ENCODE results near the gene ZNF547. TPM values are rescaled to one million over a fixed set of nuclear protein-coding genes. Genes with fewer than 3 reads are reported as not detected.
A peak's percentile ranks its signal among the peaks of the same experiment; 100 is the strongest.

ZNF547 gene
- total RNA-seq, 2 experiments from 2014 or later, result 1.4 to 2.1 TPM

DNA sequence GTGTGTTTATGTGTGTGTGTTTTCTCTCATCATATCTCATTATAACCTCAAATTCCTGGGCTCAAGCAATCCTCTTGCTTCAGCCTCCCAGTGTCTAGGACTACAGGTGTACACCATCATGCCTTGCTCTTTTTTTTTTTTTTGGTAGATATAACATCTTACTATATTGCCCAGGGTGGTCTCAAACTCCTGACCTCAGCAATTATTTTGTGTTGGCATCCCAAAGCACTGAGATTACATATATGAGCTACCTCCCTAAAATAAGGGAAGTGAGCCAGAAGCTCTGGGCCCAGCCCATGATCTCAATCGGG lies 43.5 kb upstream of the ZNF547 start:
- H3K4me3 ChIP-seq (ENCODE audit: low read length), result peak overlapping the region; percentile 83
- peaks cover 15% of the 10 kb centered on the region for H3K36me3 ChIP-seq (ENCODE audit: insufficient read depth, low read length)
- ChIA-PET POLR2A (interaction anchor here (1.1 to 1.8 kb wide), 2 partner anchors 31 to 79 kb away, joined by 3 to 6 read pairs; partner anchors contain the start of genes ZNF304 and ZNF805), CTCF (interaction anchor here (0.6 kb wide), 2 partner anchors 22 to 70 kb away, joined by 3 read pairs; no protein-coding TSS in a partner anchor)
- peaks cover 35% of the 10 kb centered on the region for H3K27me3 Mint-ChIP-seq
- H3K27me3 ChIP-seq (ENCODE audit: control insufficient read depth in 1 of 2, insufficient read depth in 2 of 2, low read length in 2 of 2), result peaks cover 12 to 14% of the 10 kb centered on the region in 2 experiments
- peaks cover 23% of the 10 kb centered on the region for H3K4me1 ChIP-seq (ENCODE audit: insufficient read depth, low read length)
- peak overlapping the region; percentile 96 for H3K27ac Mint-ChIP-seq
- H3K36me3 Mint-ChIP-seq (ENCODE audit: low read depth), result peaks cover 52% of the 10 kb centered on the region
- H3K9me3 Mint-ChIP-seq, result peaks cover 28% of the 10 kb centered on the region
- peak overlapping the region; percentile 95 for H3K4me3 Mint-ChIP-seq
- ATAC-seq (ENCODE audit: poor library complexity), result no peak
- intact Hi-C loops (cut with DNase I, micrococcal nuclease), result loop anchor here (1.0 to 5.0 kb wide), 4 partner anchors 38 to 43 kb away; partner anchors contain the start of genes TRAPPC2B (in 2 of the 2), ZNF460 (in 2 of the 2) and ZNF547 (in 2 of the 2)
- peak overlapping the region; percentile 68 to 74 for H3K27ac ChIP-seq (ENCODE audit: low read depth in 1 of 2, low read length in 2 of 2)
- TF ChIP-seq CTCF (IDR thresholded peaks at IDR 0.05), result no peak
- H3K9me3 ChIP-seq (ENCODE audit: control insufficient read depth in 1 of 2, insufficient read depth in 1 of 2, low read length in 2 of 2), result peaks cover 27 to 36% of the 10 kb centered on the region in 2 experiments
- DNase-seq, result no peak
- peaks cover 33% of the 10 kb centered on the region for H3K4me1 Mint-ChIP-seq (ENCODE audit: low read depth)

DNA sequence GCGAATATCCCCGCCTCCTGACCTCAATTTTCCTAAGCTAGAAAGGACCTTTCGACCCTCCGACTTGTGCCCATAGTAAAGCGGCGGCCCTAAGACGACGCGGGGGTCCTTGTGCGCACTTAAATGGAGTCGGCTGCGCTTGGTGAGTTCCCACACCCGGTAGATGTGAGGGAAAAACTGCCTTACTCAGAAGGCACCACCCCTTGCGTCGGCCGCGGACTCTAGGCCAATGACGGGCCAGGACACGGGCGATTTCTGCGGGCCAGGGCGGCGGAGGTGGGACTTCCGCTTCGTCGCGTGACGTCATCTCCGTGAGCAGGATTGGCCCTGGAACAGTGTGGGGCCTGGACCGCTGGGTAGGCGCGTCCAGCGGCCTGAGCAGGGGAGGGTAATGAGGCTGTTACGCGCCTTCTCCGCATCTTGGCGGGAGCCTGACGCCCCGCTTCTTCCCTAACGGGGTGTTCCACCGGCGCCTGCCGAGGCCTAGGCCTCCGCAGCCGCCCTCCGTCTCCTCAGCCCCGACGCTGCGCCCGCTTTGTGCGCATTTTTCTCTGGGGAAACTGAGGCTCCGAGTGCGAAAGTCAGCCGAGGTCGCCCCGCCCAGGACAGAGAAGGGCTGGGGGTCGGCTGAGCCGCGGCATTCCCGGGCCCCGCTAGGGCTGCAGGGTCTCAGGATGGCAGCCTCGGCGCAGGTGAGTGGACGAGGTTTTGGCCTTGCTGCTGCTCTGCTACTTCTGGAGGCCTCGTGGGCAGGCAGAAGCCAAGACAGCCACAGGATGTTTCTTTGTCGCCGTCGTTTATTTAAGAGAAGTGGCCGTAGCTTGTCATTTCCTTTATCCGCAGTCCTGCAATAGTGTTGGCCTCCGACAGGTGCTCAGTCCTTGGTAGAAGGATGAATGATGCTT lies 42.9 kb upstream of the ZNF547 start, which contains the start of gene ZNF543:
ZNF543 (plus strand) TSS at position 293 of the 905 bp plus-strand sequence; CDS start at position 675, 382 bp downstream.
- peaks cover 58% of the 10 kb centered on the region for H3K36me3 Mint-ChIP-seq (ENCODE audit: low read depth)
- CTCF ChIA-PET, result interaction anchor here (0.6 kb wide), 2 partner anchors 21 to 70 kb away, joined by 3 read pairs; no protein-coding TSS in a partner anchor

More for the DNA sequence above, 42.9 kb upstream of the ZNF547 start, which contains the start of gene ZNF543:
- intact Hi-C loops (cut with DNase I, micrococcal nuclease), result loop anchor here (1.0 to 5.0 kb wide), 4 partner anchors 38 to 43 kb away; partner anchors contain the start of genes TRAPPC2B (in 2 of the 2), ZNF460 (in 2 of the 2) and ZNF547 (in 2 of the 2)
- POLR2A ChIA-PET, result interaction anchor here (1.1 to 1.8 kb wide), 2 partner anchors 30 to 80 kb away, joined by 3 to 6 read pairs; partner anchors contain the start of genes ZNF304 and ZNF805
- peaks cover 33% of the 10 kb centered on the region for H3K4me1 Mint-ChIP-seq (ENCODE audit: low read depth)
- TF ChIP-seq CTCF (IDR thresholded peaks at IDR 0.05), result no peak
- peak within 1 kb of the TSS; percentile 95 for H3K4me3 Mint-ChIP-seq
- peak; percentile 95 for ATAC-seq (ENCODE audit: poor library complexity)
- peak; percentile 81 to 96 (median 89) for DNase-seq
- peak within 1 kb of the TSS; percentile 68 to 74 for H3K27ac ChIP-seq (ENCODE audit: low read depth in 1 of 2, low read length in 2 of 2)
- peaks cover 29% of the 10 kb centered on the region for H3K27me3 Mint-ChIP-seq
- peaks cover 21% of the 10 kb centered on the region for H3K36me3 ChIP-seq (ENCODE audit: insufficient read depth, low read length)
- H3K9me3 Mint-ChIP-seq, result peaks cover 23% of the 10 kb centered on the region
- peak within 1 kb of the TSS; percentile 96 for H3K27ac Mint-ChIP-seq
- H3K4me1 ChIP-seq (ENCODE audit: insufficient read depth, low read length), result peaks cover 23% of the 10 kb centered on the region
- H3K9me3 ChIP-seq (ENCODE audit: control insufficient read depth in 1 of 2, insufficient read depth in 1 of 2, low read length in 2 of 2), result peaks cover 33 to 37% of the 10 kb centered on the region in 2 experiments
- H3K27me3 ChIP-seq (ENCODE audit: control insufficient read depth in 1 of 2, insufficient read depth in 2 of 2, low read length in 2 of 2), result peaks cover 12 to 14% of the 10 kb centered on the region in 2 experiments
- peak within 1 kb of the TSS; percentile 83 for H3K4me3 ChIP-seq (ENCODE audit: low read length)
